Astrocyte (in vitro differentiated cells and primary cell): ENCODE results near the gene SLC12A3.

ENCODE experiments used
- CTCF ChIP-seq: IDR thresholded peaks from 2 replicates; pipeline ENCODE4 v1.5.1; 2011; ENCODE audit warnings: low read depth, mild to moderate bottlenecking, inconsistent platforms, low read length, moderate library complexity; ENCODE audit not compliant: insufficient read depth
- EZH2 ChIP-seq: IDR thresholded peaks from 2 replicates; pipeline ENCODE4 v1.6.1; 2012; ENCODE audit warnings: mild to moderate bottlenecking, low read length, inconsistent platforms; ENCODE audit not compliant: insufficient read depth

GRCh38 chr16:56836410-56837230 is 28.4 kb upstream of the SLC12A3 start:
- TF ChIP-seq CTCF (no peak), EZH2 (no peak)
